Esophagus squamous epithelium (tissue), 5 donors: ENCODE data around the gene PGC. TPM values are rescaled to one million over a fixed set of nuclear protein-coding genes. Genes with fewer than 3 reads are reported as not detected.

ENCODE experiments used
- DNase-seq: peaks from one replicate; lab custom pipeline; 2025; lab: John Stamatoyannopoulos, UW
- H3K27ac ChIP-seq, 4 donors: fragments of 200-600 bp; sonication (generic); one replicate each; pipeline ENCODE4 v1.5.1; 2016 to 2019; ENCODE audit warnings: mild to moderate bottlenecking in 1 of 4
- H3K27me3 ChIP-seq, 4 donors: fragments of 200-600 bp; sonication (generic); 1 replicate in 3 of 4; 2 replicates in 1 of 4; pipeline versions ENCODE4 v1.5.1 to v1.6.0; 2017 to 2021; ENCODE audit warnings: antibody characterized with exemption in 1 of 4
- H3K36me3 ChIP-seq, 3 donors: fragments of 200-600 bp; sonication (generic); one replicate each; pipeline ENCODE4 v1.5.1; 2016 to 2019
- H3K4me1 ChIP-seq, 3 donors: fragments of 200-600 bp; sonication (generic); one replicate each; pipeline ENCODE4 v1.5.1; 2017 to 2019
- H3K4me3 ChIP-seq, 4 donors: fragments of 200-600 bp; sonication (generic); 1 replicate in 3 of 4; 2 replicates in 1 of 4; pipeline ENCODE4 v1.5.1; 2016 to 2019; ENCODE audit warnings: mild to moderate bottlenecking in 2 of 4, moderate library complexity in 1 of 4
- H3K9me3 ChIP-seq, 3 donors: fragments of 200-600 bp; sonication (generic); one replicate each; pipeline ENCODE4 v1.5.1; 2016 to 2019
- POLR2A ChIP-seq, 4 donors: fragments of 450-650 bp; IDR thresholded peaks; one replicate each; pipeline ENCODE4 v1.6.1; 2017; ENCODE audit warnings: antibody characterized with exemption in 4 of 4, mild to moderate bottlenecking in 4 of 4, moderate library complexity in 3 of 4
- WGBS, 2 donors: methylation state at CpG; one replicate each; pipeline ENCODE4 v1.1.5; 2018; 5-methylcytosine and 5-hydroxymethylcytosine counted together
- intact Hi-C: fragments of 100-400 bp; cut with DNase I; formaldehyde crosslinking; loops from one replicate; pipeline ENCODE4 v1.15.0; 2022
- total RNA-seq, 4 donors: library from RNA; depleted of rRNA; stranded (reverse); fragments of >200 nt; gene quantifications; one replicate each; pipeline ENCODE4 v1.1.0, GENCODE V29; 2016
- TF ChIP-seq, protein P1 (sequence below), 6 experiments: fragments of 450-650 bp in 4 of 6; fragments of 200-600 bp in 2 of 6; sonication (generic) in 2 of 6; IDR thresholded peaks; one replicate each; pipeline ENCODE4 v1.5.1; 2016 to 2019; ENCODE audit warnings: antibody characterized with exemption in 6 of 6, mild to moderate bottlenecking in 4 of 6, moderate library complexity in 4 of 6
- donor health status: DM: yes; HTN: yes; CAD: no.

PGC gene
- total RNA-seq, 4 donors from 2014 or later: 0.95 TPM; not detected in 3

DNA sequence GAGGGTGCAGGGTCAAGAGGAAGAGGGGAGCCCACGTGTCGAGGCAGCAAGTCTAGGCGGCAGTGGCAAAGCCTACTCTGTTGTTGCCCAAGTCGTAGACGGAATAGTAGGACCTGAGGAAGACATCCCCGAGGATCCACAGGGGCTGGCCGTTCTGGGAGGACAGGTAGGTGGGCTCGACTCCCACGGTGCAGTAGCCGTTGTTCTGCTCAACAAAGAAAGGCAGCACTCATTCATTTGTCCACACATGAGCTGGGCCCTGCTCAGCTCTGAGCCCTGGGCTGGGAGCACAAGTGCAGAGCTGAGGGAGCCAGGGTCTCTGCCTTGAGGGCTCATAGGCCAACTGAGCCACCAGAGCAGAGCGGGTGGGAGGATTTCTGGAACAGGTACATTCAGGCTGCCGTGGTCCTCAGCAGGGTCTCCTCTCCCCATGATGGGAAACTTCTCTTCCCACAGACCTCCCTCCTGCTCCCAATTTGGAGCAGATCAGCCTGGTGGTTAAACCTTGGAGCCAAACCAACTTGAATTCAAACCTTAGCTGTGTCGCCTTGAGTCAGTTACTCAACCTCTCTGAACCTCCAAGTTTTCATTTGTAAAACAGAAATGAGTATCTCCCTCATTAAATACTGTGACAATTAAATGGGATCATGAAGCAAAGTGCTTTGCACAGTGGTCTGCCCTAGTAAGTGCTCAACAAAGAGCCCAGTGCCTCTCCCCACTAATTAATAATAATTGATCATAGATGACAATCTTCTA lies 10.2 kb downstream of the PGC start:
- no peak for DNase-seq
- H3K27ac ChIP-seq: no peak overlapping the region
- H3K36me3 ChIP-seq: no peaks in the 10 kb centered on the region
- 86 to 89% methylated on average over 12 to 13 of the region's 13 CpGs for WGBS, 2 donors
- H3K27me3 ChIP-seq: no peaks in the 10 kb centered on the region
- H3K9me3 ChIP-seq: no peaks in the 10 kb centered on the region
- peaks cover 19 to 36% (median 22%) of the 10 kb centered on the region in 3 donors for H3K4me1 ChIP-seq
- intact Hi-C loops: no loop called here
- no peak for TF ChIP-seq POLR2A (IDR thresholded peaks at IDR 0.05)
- TF ChIP-seq, protein P1, sequence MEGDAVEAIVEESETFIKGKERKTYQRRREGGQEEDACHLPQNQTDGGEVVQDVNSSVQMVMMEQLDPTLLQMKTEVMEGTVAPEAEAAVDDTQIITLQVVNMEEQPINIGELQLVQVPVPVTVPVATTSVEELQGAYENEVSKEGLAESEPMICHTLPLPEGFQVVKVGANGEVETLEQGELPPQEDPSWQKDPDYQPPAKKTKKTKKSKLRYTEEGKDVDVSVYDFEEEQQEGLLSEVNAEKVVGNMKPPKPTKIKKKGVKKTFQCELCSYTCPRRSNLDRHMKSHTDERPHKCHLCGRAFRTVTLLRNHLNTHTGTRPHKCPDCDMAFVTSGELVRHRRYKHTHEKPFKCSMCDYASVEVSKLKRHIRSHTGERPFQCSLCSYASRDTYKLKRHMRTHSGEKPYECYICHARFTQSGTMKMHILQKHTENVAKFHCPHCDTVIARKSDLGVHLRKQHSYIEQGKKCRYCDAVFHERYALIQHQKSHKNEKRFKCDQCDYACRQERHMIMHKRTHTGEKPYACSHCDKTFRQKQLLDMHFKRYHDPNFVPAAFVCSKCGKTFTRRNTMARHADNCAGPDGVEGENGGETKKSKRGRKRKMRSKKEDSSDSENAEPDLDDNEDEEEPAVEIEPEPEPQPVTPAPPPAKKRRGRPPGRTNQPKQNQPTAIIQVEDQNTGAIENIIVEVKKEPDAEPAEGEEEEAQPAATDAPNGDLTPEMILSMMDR (IDR thresholded peaks at IDR 0.05): no peak
- H3K4me3 ChIP-seq: no peak overlapping the region

DNA sequence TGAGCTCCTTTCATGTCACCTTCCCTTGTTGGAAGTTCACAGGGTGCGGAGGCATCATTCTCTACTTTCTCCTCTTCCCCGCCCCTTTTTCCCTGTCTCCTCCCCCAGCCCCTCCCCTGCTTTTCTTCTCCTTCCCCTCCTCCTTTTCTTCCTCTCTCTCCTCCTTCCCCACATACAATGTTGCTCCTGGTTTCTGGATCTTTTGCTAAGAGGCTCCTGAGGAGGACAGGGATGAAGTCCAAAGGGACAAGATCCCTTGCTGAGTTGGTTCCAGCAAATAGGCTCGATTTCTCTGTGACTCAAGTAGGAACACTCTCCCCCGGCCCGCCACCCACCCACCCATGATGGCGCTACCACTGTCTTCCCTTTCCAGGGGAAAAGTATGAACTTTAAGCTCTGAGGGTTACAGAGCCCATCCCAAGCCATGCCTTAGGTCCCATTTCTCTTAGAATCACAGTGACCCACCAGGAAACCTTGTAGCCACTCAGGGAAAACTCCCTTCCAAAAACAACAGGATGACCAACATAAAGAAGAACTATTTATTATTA lies 10.9 kb downstream of the PGC start:
- Histone ChIP-seq H3K27me3 (no peaks in the 10 kb centered on the region), H3K4me1 (peaks cover 22 to 43% (median 23%) of the 10 kb centered on the region in 3 donors), H3K4me3 (peak overlapping the region in 1 of 4 donors; percentile 91), H3K27ac (no peak overlapping the region), H3K36me3 (no peaks in the 10 kb centered on the region), H3K9me3 (no peaks in the 10 kb centered on the region)
- no peak for TF ChIP-seq POLR2A (IDR thresholded peaks at IDR 0.05)
- TF ChIP-seq, protein P1 (IDR thresholded peaks at IDR 0.05): no peak
- intact Hi-C loops: no loop called here
- DNase-seq: no peak
- 62 to 66% methylated on average over 3 to 5 of the region's 6 CpGs for WGBS, 2 donors

DNA sequence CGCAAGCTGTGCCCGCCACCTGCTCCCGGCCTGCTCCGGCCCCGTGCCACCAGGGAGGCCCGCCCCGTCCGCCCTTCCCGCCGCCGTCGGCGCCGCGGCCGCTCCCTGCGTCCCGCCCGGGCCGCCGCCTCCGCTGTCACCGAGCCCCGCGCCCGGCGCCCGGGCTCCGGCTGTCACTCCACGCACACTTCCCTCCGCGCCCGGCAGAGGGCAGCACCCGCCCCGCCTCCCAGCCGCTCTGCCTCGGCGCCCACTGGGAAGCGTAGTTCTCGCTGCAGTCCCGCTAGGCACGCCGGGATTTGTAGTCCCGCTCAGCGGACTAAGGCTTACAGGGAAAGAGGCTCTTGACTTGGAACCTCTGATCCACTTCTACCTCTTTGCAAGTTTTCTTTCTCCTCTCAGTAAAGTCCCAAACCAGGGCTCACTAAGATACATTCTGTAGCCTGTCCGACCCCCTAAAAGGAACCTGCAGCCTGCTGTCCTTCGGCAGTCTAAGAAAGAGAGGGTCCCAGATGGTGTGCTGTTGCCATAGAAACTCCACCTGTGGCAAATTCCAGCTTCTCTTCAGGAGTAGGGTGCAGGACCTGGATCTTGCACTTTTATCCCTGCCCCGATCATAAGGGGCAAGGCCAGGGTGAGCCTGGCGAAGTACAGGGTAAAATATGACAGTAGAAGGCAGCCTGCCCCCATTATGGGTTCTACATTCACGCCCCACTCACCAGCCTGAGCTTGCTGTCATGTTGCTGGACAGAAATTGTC lies 11.6 kb downstream of the PGC start, which contains the start of gene TFEB:
Gene TFEB, minus strand, starts transcription at position 182 of the 759 bp plus-strand sequence. CDS start 44,395 bp downstream, outside the sequence.
- peak in 2 of 4 donors; percentile 60 to 67 for TF ChIP-seq POLR2A (IDR thresholded peaks at IDR 0.05)
- TF ChIP-seq, protein P1 (IDR thresholded peaks at IDR 0.05): peak; percentile 78 to 99 (median 98)
- Histone ChIP-seq H3K4me3 (peak within 1 kb of the TSS; percentile 80 to 93 (median 90)), H3K27ac (peak within 1 kb of the TSS; percentile 94 to 99 (median 96)), H3K36me3 (no peaks in the 10 kb centered on the region), H3K27me3 (no peaks in the 10 kb centered on the region), H3K4me1 (peaks cover 22 to 50% (median 26%) of the 10 kb centered on the region in 3 donors), H3K9me3 (no peaks in the 10 kb centered on the region)
- DNase-seq: peak; percentile 63
- intact Hi-C loops: no loop called here
- 24 to 56% methylated on average over 7 to 14 of the region's 50 CpGs for WGBS, 2 donors

DNA sequence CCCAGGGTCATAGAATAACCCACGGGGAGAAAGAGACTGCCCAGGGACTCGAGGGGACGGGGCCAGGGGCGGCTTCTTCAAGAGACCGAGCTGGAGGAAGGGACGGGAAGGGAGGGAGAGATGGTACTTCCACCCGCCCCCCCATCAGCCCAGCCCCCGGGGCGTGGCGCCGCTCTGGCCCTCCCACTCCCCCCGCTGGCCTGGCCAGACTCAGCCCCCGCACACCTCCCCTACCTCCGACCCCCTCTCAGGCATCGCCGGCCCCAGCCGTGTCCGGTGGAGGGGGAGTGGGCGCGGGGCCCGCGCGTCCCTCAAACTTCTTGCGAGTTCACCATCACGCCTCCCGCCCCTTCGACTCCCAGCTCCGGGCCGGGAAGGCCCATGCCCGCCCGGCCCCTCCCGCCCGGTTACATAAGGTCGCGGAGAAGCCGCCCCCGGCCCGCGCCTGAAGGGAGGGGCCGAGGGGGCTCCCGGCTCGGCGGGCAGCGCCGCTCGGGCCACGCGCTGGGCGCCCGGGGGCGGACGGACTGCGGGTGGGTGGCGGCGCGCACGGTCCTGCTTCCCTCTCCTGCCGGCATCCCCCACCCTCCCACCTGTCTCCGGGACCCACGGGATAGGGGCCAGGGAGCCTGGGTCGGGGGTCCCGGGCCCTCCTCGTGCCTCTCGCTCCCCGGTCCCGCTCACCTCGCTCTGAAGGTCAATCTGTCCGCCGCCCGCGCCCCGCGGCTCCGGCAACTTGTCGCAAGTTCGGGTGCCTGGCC lies 12.4 kb downstream of the PGC start:
- Histone ChIP-seq H3K4me3 (peak overlapping the region; percentile 80 to 93 (median 90)), H3K9me3 (no peaks in the 10 kb centered on the region), H3K27ac (peak overlapping the region; percentile 94 to 99 (median 96)), H3K36me3 (no peaks in the 10 kb centered on the region), H3K4me1 (peaks cover 22 to 57% (median 26%) of the 10 kb centered on the region in 3 donors), H3K27me3 (no peaks in the 10 kb centered on the region)
- 0% methylated on average over 4 to 6 of the region's 76 CpGs for WGBS, 2 donors
- TF ChIP-seq POLR2A (IDR thresholded peaks at IDR 0.05): no peak
- TF ChIP-seq, protein P1 (IDR thresholded peaks at IDR 0.05): no peak
- intact Hi-C loops: no loop called here
- peak; percentile 67 for DNase-seq
